HL-60 (cell line): ENCODE results near the gene COL23A1.

Experiments
- CTCF ChIP-seq: IDR thresholded peaks from one replicate; pipeline ENCODE4 v1.5.1; 2011; ENCODE audit warnings: low read length, control low read depth, inconsistent platforms; ENCODE audit not compliant: insufficient read depth
- GABPA ChIP-seq: IDR thresholded peaks from 2 replicates; pipeline ENCODE4 v1.6.1; 2012; ENCODE audit warnings: low read depth
- POLR2AphosphoS5 ChIP-seq: IDR thresholded peaks from 2 replicates; pipeline ENCODE4 v1.6.1; 2012; ENCODE audit warnings: low read depth

GRCh38 chr5:178347956-178348355 is 242.2 kb downstream of the COL23A1 start:
- no peak for TF ChIP-seq CTCF
- no peak for TF ChIP-seq GABPA
- TF ChIP-seq POLR2AphosphoS5, result no peak
